Esophagus squamous epithelium (tissue), 4 donors: ENCODE measurements around the gene RASGRF2.

Source experiments
- POLR2A ChIP-seq, 4 donors: fragments of 450-650 bp; IDR thresholded peaks; one replicate each; pipeline ENCODE4 v1.6.1; 2017; ENCODE audit warnings: antibody characterized with exemption in 4 of 4, mild to moderate bottlenecking in 4 of 4, moderate library complexity in 3 of 4
- TF ChIP-seq, protein P1 (sequence below), 6 experiments: fragments of 450-650 bp in 4 of 6; fragments of 200-600 bp in 2 of 6; sonication (generic) in 2 of 6; IDR thresholded peaks; one replicate each; pipeline ENCODE4 v1.5.1; 2016 to 2019; ENCODE audit warnings: antibody characterized with exemption in 6 of 6, mild to moderate bottlenecking in 4 of 6, moderate library complexity in 4 of 6

GRCh38 chr5:81202655-81203054, 242.5 kb downstream of the RASGRF2 start:
- TF ChIP-seq, protein P1, sequence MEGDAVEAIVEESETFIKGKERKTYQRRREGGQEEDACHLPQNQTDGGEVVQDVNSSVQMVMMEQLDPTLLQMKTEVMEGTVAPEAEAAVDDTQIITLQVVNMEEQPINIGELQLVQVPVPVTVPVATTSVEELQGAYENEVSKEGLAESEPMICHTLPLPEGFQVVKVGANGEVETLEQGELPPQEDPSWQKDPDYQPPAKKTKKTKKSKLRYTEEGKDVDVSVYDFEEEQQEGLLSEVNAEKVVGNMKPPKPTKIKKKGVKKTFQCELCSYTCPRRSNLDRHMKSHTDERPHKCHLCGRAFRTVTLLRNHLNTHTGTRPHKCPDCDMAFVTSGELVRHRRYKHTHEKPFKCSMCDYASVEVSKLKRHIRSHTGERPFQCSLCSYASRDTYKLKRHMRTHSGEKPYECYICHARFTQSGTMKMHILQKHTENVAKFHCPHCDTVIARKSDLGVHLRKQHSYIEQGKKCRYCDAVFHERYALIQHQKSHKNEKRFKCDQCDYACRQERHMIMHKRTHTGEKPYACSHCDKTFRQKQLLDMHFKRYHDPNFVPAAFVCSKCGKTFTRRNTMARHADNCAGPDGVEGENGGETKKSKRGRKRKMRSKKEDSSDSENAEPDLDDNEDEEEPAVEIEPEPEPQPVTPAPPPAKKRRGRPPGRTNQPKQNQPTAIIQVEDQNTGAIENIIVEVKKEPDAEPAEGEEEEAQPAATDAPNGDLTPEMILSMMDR (IDR thresholded peaks at IDR 0.05): no peak
- no peak for TF ChIP-seq POLR2A (IDR thresholded peaks at IDR 0.05)
